ENCODE data around the gene ATRN.
"Not testable (repeated sequence)": the region's sequence is repeated elsewhere in the genome, so short reads cannot be mapped to it uniquely, and the experiment has no call there.

DNA sequence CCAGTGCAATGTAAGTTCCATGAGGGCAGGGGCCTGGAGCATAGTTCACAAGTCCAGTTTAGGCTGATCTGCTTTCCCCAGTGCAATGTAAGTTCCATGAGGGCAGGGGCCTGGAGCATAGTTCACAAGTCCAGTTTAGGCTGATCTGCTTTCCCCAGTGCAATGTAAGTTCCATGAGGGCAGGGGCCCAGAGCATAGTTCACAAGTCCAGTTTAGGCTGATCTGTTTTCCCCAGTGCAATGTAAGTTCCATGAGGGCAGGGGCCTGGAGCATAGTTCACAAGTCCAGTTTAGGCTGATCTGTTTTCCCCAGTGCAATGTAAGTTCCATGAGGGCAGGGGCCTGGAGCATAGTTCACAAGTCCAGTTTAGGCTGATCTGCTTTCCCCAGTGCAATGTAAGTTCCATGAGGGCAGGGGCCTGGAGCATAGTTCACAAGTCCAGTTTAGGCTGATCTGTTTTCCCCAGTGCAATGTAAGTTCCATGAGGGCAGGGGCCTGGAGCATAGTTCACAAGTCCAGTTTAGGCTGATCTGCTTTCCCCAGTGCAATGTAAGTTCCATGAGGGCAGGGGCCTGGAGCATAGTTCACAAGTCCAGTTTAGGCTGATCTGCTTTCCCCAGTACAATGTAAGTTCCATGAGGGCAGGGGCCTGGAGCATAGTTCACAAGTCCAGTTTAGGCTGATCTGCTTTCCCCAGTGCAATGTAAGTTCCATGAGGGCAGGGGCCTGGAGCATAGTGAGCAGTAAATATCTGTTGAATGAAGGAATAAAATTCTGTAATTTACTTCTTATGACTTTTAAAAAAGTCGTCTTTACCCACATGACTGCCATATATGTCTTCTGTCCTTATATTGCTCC lies 6.4 kb downstream of the ATRN start:
- TF ChIP-seq, protein P1, sequence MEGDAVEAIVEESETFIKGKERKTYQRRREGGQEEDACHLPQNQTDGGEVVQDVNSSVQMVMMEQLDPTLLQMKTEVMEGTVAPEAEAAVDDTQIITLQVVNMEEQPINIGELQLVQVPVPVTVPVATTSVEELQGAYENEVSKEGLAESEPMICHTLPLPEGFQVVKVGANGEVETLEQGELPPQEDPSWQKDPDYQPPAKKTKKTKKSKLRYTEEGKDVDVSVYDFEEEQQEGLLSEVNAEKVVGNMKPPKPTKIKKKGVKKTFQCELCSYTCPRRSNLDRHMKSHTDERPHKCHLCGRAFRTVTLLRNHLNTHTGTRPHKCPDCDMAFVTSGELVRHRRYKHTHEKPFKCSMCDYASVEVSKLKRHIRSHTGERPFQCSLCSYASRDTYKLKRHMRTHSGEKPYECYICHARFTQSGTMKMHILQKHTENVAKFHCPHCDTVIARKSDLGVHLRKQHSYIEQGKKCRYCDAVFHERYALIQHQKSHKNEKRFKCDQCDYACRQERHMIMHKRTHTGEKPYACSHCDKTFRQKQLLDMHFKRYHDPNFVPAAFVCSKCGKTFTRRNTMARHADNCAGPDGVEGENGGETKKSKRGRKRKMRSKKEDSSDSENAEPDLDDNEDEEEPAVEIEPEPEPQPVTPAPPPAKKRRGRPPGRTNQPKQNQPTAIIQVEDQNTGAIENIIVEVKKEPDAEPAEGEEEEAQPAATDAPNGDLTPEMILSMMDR (IDR thresholded peaks at IDR 0.05; ENCODE audit: borderline replicate concordance, extremely low read depth, low read length, poor library complexity, severe bottlenecking), result not testable (repeated sequence)
- TF ChIP-seq EZH2 (IDR thresholded peaks at IDR 0.05; ENCODE audit: borderline replicate concordance, low read depth, low read length, severe bottlenecking), result not testable (repeated sequence)
